MCF 10A (cell line): ENCODE measurements around the gene TAF8. TPM values are rescaled to one million over a fixed set of nuclear protein-coding genes. Genes with fewer than 3 reads are reported as not detected.

Experiments used
- BruUV-seq: library from RNA; stranded (reverse); fragments of 400-500 nt; replicated peaks from 2 replicates; lab custom pipeline; 2021; lab: Mats Ljungman, UMichigan
- CTCF ChIA-PET: fragments of 300-600 bp; sonication (Branson Sonifier 250); formaldehyde crosslinking; extraction: SDS; loops from one replicate; lab custom pipeline; 2021; ENCODE audit warnings: antibody characterized with exemption, inconsistent platforms; lab: Yijun Ruan, JAX
- POLR2A ChIA-PET: fragments of 300-600, 350-650 bp; sonication (Branson Sonifier 250); formaldehyde crosslinking; extraction: SDS; loops from one replicate; lab custom pipeline; 2020; ENCODE audit warnings: antibody characterized with exemption, inconsistent platforms; lab: Yijun Ruan, JAX
- DNase-seq: peaks from one replicate; pipeline ENCODE4 v3.0.0-alpha.2; 2018; ENCODE audit not compliant: unreplicated experiment
- H3K27ac Mint-ChIP-seq: one replicate; pipeline ENCODE4 v1.8.0; 2022; ENCODE audit warnings: mild to moderate bottlenecking, low read depth, mixed read lengths; ENCODE audit not compliant: unreplicated experiment
- H3K27me3 Mint-ChIP-seq: one replicate; pipeline ENCODE4 v1.8.0; 2022; ENCODE audit warnings: mixed read lengths; ENCODE audit not compliant: insufficient read depth, unreplicated experiment
- H3K36me3 Mint-ChIP-seq: one replicate; pipeline ENCODE4 v1.8.0; 2022; ENCODE audit warnings: mild to moderate bottlenecking, moderate library complexity, mixed read lengths; ENCODE audit not compliant: insufficient read depth, unreplicated experiment
- H3K4me1 Mint-ChIP-seq: one replicate; pipeline ENCODE4 v1.8.0; 2022; ENCODE audit warnings: mixed read lengths; ENCODE audit not compliant: insufficient read depth, unreplicated experiment
- H3K4me3 Mint-ChIP-seq: one replicate; pipeline ENCODE4 v1.8.0; 2022; ENCODE audit warnings: mild to moderate bottlenecking, moderate library complexity, mixed read lengths; ENCODE audit not compliant: unreplicated experiment
- H3K9me3 Mint-ChIP-seq: one replicate; pipeline ENCODE4 v1.8.0; 2022; ENCODE audit warnings: mixed read lengths; ENCODE audit not compliant: unreplicated experiment
- intact Hi-C: fragments of 100-400 bp; cut with micrococcal nuclease; formaldehyde crosslinking; loops from 2 replicates; pipeline ENCODE4 v1.14.1; 2022
- total RNA-seq: library from RNA; stranded (reverse); gene quantifications from 2 replicates; pipeline ENCODE4 v1.2.3, GENCODE V29; 2022
- TF ChIP-seq, protein P1 (sequence below): fragments of 200-600 bp; IDR thresholded peaks from one replicate; pipeline ENCODE4 v1.8.0; 2022; ENCODE audit warnings: antibody characterized with exemption, mild to moderate bottlenecking; ENCODE audit not compliant: unreplicated experiment

TAF8 gene
- total RNA-seq, 1 experiment from 2014 or later: 23.8 TPM

GRCh38 chr6:42059743-42060142 is 9.4 kb downstream of the TAF8 start:
- intact Hi-C loops: no loop called here
- no peak for DNase-seq
- BruUV-seq: no TSS peak
- Mint-ChIP-seq H3K4me1 (no peaks in the 10 kb centered on the region), H3K27ac (no peak overlapping the region), H3K36me3 (peaks cover 80% of the 10 kb centered on the region), H3K27me3 (no peaks in the 10 kb centered on the region), H3K4me3 (no peak overlapping the region), H3K9me3 (no peaks in the 10 kb centered on the region)
- CTCF ChIA-PET: no interaction called here
- POLR2A ChIA-PET: no interaction called here
- TF ChIP-seq, protein P1, sequence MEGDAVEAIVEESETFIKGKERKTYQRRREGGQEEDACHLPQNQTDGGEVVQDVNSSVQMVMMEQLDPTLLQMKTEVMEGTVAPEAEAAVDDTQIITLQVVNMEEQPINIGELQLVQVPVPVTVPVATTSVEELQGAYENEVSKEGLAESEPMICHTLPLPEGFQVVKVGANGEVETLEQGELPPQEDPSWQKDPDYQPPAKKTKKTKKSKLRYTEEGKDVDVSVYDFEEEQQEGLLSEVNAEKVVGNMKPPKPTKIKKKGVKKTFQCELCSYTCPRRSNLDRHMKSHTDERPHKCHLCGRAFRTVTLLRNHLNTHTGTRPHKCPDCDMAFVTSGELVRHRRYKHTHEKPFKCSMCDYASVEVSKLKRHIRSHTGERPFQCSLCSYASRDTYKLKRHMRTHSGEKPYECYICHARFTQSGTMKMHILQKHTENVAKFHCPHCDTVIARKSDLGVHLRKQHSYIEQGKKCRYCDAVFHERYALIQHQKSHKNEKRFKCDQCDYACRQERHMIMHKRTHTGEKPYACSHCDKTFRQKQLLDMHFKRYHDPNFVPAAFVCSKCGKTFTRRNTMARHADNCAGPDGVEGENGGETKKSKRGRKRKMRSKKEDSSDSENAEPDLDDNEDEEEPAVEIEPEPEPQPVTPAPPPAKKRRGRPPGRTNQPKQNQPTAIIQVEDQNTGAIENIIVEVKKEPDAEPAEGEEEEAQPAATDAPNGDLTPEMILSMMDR: no peak

- POLR2A ChIA-PET: interaction anchor here (1.1 to 1.6 kb wide), 4 partner anchors 15 to 151 kb away, joined by 3 to 7 read pairs (median 4); partner anchors contain the start of gene TAF8
- no peaks in the 10 kb centered on the region for H3K9me3 Mint-ChIP-seq
- no peak overlapping the region for H3K4me3 Mint-ChIP-seq
- peaks cover 39% of the 10 kb centered on the region for H3K36me3 Mint-ChIP-seq
- TF ChIP-seq, protein P1: no peak
- no peak for DNase-seq
- H3K27ac Mint-ChIP-seq: no peak overlapping the region
- no TSS peak for BruUV-seq
- no peaks in the 10 kb centered on the region for H3K27me3 Mint-ChIP-seq
- no peaks in the 10 kb centered on the region for H3K4me1 Mint-ChIP-seq
- CTCF ChIA-PET: interaction anchor here (0.5 to 0.9 kb wide), 4 partner anchors 76 to 482 kb away, joined by 3 to 4 read pairs (median 3); partner anchors contain the start of gene MED20
- intact Hi-C loops: no loop called here
Measured at GRCh38 chr6:42066156-42066675, 15.9 kb downstream of the TAF8 start.

DNA sequence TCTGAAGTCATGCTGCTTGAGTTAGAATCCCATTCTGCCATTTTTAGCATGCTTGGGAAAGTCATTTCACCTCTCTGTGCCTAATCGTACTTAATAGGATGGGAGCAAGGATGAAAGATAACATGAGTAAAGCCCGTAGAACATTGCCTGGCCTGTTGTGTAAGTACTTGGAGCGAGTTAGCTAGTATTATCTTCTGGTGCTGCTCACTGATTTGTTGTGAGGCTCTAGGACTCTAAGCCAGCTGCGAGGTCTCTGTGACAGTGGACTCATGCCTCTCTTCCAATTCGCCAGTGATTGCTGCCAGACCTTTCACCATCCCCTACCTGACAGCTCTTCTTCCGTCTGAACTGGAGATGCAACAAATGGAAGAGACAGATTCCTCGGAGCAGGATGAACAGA is 17.8 kb downstream of the TAF8 start:
- ChIA-PET CTCF (interaction anchor here (0.6 to 1.7 kb wide), 3 partner anchors 24 to 146 kb away, joined by 3 to 4 read pairs (median 4); no protein-coding TSS in a partner anchor), POLR2A (interaction anchor here (1.2 to 1.6 kb wide), 2 partner anchors 69 to 146 kb away, joined by 3 read pairs; no protein-coding TSS in a partner anchor)
- no TSS peak for BruUV-seq
- no peak for DNase-seq
- Mint-ChIP-seq H3K27ac (no peak overlapping the region), H3K9me3 (no peaks in the 10 kb centered on the region), H3K27me3 (no peaks in the 10 kb centered on the region), H3K36me3 (peaks cover 23% of the 10 kb centered on the region), H3K4me3 (no peak overlapping the region), H3K4me1 (no peaks in the 10 kb centered on the region)
- intact Hi-C loops: no loop called here
- TF ChIP-seq, protein P1: no peak

- no peak for DNase-seq
- Mint-ChIP-seq H3K4me1 (no peaks in the 10 kb centered on the region), H3K4me3 (no peak overlapping the region), H3K27me3 (no peaks in the 10 kb centered on the region), H3K27ac (no peak overlapping the region), H3K36me3 (peaks cover 16% of the 10 kb centered on the region), H3K9me3 (no peaks in the 10 kb centered on the region)
- ChIA-PET POLR2A (interaction anchor here (1.1 kb wide), 1 partner anchor 18 kb away, joined by 3 read pairs; the partner anchor contains the start of gene TAF8), CTCF (interaction anchor here (0.6 to 0.9 kb wide), 3 partner anchors 42 to 186 kb away, joined by 3 to 5 read pairs (median 4); no protein-coding TSS in a partner anchor)
- TF ChIP-seq, protein P1: no peak
- BruUV-seq: no TSS peak
- intact Hi-C loops: no loop called here
Measured at GRCh38 chr6:42068872-42069522, 18.7 kb downstream of the TAF8 start.
